GM12878 (cell line): Measurements from ENCODE around the gene TNNT2.

Experiments used
- CTCF ChIP-seq, 3 experiments: IDR thresholded peaks in 2 of 3; conservative IDR thresholded peaks in 1 of 3; 2 replicates each; pipeline ENCODE4 v1.5.1; 2011; ENCODE audit warnings: low read depth in 3 of 3, low read length in 3 of 3, mild to moderate bottlenecking in 3 of 3, control low read depth in 2 of 3, moderate library complexity in 2 of 3, inconsistent platforms in 1 of 3, mixed read lengths in 1 of 3; ENCODE audit not compliant: control insufficient read depth in 2 of 3, insufficient read depth in 1 of 3; ENCODE audit errors: extremely low read depth in 1 of 3
- CUX1 ChIP-seq: IDR thresholded peaks from 2 replicates; pipeline ENCODE4 v1.6.1; 2012; ENCODE audit warnings: improper control_type of control experiment, low read depth, low read length; ENCODE audit not compliant: insufficient replicate concordance
- E2F4 ChIP-seq: IDR thresholded peaks from 2 replicates; pipeline ENCODE4 v1.6.1; 2012; ENCODE audit warnings: low read depth, low read length, improper control_type of control experiment
- EZH2 ChIP-seq: IDR thresholded peaks from 2 replicates; pipeline ENCODE4 v1.6.1; 2012; ENCODE audit warnings: low read depth, mild to moderate bottlenecking, control low read depth, inconsistent platforms, low read length, borderline replicate concordance; ENCODE audit not compliant: control insufficient read depth
- JUND ChIP-seq: IDR thresholded peaks from 2 replicates; pipeline ENCODE4 v1.6.1; 2012; ENCODE audit warnings: low read depth, mild to moderate bottlenecking, low read length, improper control_type of control experiment, moderate library complexity
- MXI1 ChIP-seq: fragments of 150-350 bp; IDR thresholded peaks from 2 replicates; pipeline ENCODE4 v1.6.1; 2011; ENCODE audit warnings: low read depth, mild to moderate bottlenecking, inconsistent platforms, low read length, improper control_type of control experiment
- USF2 ChIP-seq: IDR thresholded peaks from 2 replicates; pipeline ENCODE4 v1.6.1; 2011; ENCODE audit warnings: low read depth, low read length, improper control_type of control experiment, borderline replicate concordance

- TF ChIP-seq E2F4 (no peak), JUND (no peak), CTCF (IDR thresholded peaks at IDR 0.05 in 2 of 3, conservative IDR thresholded peaks at IDR 0.05 in 1 of 3; ENCODE audit: control insufficient read depth in 2 of 3, extremely low read depth in 1 of 3, insufficient read depth in 1 of 3, low read depth in 3 of 3, low read length in 3 of 3) (no peak), EZH2 (no peak), MXI1 (no peak), USF2 (no peak), CUX1 (no peak)
Measured at GRCh38 chr1:201310986-201311355, 66.5 kb downstream of the TNNT2 start.
